ENCODE data around the gene NXPH1. TPM values are rescaled to one million over a fixed set of nuclear protein-coding genes. Genes with fewer than 3 reads are reported as not detected.

NXPH1 gene
- polyA plus RNA-seq, 1 donor from 2014 or later: 15.9 TPM

DNA sequence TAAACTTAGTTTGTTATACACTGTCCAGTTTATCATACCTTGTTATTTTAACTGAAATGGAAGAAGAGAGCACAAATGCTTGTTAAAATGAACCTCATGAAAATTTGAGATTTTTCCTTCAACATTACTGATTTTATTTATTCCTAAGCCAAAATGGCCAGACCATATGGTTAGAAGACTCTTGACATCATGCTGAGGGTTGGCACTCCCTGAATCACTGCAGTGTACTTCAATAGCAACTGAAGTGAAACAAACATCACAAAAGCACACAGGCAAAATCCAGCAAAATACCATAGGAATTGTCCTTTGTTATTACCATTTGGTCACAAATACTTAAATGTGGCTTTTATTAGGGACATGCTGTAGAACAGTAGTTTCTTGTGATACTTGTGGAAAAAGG lies 347.8 kb downstream of the NXPH1 start:
- H3K36me3 ChIP-seq (ENCODE audit: insufficient read depth, low read length): no peaks in the 10 kb centered on the region
- no peak overlapping the region for H3K4me2 ChIP-seq (ENCODE audit: low read length)
- TF ChIP-seq POLR2AphosphoS5 (IDR thresholded peaks at IDR 0.05): no peak
- TF ChIP-seq, protein P1, sequence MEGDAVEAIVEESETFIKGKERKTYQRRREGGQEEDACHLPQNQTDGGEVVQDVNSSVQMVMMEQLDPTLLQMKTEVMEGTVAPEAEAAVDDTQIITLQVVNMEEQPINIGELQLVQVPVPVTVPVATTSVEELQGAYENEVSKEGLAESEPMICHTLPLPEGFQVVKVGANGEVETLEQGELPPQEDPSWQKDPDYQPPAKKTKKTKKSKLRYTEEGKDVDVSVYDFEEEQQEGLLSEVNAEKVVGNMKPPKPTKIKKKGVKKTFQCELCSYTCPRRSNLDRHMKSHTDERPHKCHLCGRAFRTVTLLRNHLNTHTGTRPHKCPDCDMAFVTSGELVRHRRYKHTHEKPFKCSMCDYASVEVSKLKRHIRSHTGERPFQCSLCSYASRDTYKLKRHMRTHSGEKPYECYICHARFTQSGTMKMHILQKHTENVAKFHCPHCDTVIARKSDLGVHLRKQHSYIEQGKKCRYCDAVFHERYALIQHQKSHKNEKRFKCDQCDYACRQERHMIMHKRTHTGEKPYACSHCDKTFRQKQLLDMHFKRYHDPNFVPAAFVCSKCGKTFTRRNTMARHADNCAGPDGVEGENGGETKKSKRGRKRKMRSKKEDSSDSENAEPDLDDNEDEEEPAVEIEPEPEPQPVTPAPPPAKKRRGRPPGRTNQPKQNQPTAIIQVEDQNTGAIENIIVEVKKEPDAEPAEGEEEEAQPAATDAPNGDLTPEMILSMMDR (IDR thresholded peaks at IDR 0.05; ENCODE audit: poor library complexity, severe bottlenecking): no peak
- TF ChIP-seq EP300 (conservative IDR thresholded peaks at IDR 0.05; ENCODE audit: poor library complexity, severe bottlenecking): no peak
- no peak for TF ChIP-seq RAD21 (conservative IDR thresholded peaks at IDR 0.05)
- no peak for TF ChIP-seq SMC3 (conservative IDR thresholded peaks at IDR 0.05; ENCODE audit: poor library complexity)
- no peak for TF ChIP-seq TAF1 (IDR thresholded peaks at IDR 0.05; ENCODE audit: low read depth)
- TF ChIP-seq MXI1 (conservative IDR thresholded peaks at IDR 0.05; ENCODE audit: poor library complexity, severe bottlenecking): no peak
- TF ChIP-seq, protein P2, sequence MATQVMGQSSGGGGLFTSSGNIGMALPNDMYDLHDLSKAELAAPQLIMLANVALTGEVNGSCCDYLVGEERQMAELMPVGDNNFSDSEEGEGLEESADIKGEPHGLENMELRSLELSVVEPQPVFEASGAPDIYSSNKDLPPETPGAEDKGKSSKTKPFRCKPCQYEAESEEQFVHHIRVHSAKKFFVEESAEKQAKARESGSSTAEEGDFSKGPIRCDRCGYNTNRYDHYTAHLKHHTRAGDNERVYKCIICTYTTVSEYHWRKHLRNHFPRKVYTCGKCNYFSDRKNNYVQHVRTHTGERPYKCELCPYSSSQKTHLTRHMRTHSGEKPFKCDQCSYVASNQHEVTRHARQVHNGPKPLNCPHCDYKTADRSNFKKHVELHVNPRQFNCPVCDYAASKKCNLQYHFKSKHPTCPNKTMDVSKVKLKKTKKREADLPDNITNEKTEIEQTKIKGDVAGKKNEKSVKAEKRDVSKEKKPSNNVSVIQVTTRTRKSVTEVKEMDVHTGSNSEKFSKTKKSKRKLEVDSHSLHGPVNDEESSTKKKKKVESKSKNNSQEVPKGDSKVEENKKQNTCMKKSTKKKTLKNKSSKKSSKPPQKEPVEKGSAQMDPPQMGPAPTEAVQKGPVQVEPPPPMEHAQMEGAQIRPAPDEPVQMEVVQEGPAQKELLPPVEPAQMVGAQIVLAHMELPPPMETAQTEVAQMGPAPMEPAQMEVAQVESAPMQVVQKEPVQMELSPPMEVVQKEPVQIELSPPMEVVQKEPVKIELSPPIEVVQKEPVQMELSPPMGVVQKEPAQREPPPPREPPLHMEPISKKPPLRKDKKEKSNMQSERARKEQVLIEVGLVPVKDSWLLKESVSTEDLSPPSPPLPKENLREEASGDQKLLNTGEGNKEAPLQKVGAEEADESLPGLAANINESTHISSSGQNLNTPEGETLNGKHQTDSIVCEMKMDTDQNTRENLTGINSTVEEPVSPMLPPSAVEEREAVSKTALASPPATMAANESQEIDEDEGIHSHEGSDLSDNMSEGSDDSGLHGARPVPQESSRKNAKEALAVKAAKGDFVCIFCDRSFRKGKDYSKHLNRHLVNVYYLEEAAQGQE (IDR thresholded peaks at IDR 0.05; ENCODE audit: borderline replicate concordance): no peak
- TF ChIP-seq EZH2 (IDR thresholded peaks at IDR 0.05; ENCODE audit: borderline replicate concordance, insufficient read depth, low read length, poor library complexity, severe bottlenecking): no peak

DNA sequence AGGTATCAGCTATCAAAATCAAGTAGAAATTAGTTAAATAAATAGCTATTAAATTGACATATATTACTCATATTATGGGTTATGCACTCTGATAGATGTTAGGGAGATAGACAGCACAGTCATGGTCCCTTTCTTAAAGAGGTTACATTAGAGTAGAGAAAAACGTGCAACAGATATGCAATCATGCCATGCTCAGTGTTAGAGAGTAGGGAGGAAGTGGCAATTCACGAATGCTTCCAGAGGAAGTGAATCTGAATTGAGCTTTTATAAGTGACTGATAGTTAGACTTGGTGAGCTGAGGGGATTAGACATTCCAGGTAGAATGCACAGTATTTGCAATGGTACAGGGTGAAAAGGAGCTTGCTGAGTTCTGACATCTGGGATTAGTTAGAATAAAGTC lies 349.8 kb downstream of the NXPH1 start:
- no peak overlapping the region for H2AFZ ChIP-seq (ENCODE audit: low read depth, low read length)
- no peaks in the 10 kb centered on the region for H3K9me2 ChIP-seq (ENCODE audit: insufficient read depth, low read length)
- TF ChIP-seq POLR2AphosphoS5 (IDR thresholded peaks at IDR 0.05) (no peak), RAD21 (conservative IDR thresholded peaks at IDR 0.05) (no peak), TAF1 (IDR thresholded peaks at IDR 0.05; ENCODE audit: low read depth) (no peak), MXI1 (conservative IDR thresholded peaks at IDR 0.05; ENCODE audit: poor library complexity, severe bottlenecking) (no peak), SMC3 (conservative IDR thresholded peaks at IDR 0.05; ENCODE audit: poor library complexity) (no peak), EP300 (conservative IDR thresholded peaks at IDR 0.05; ENCODE audit: poor library complexity, severe bottlenecking) (no peak), EZH2 (IDR thresholded peaks at IDR 0.05; ENCODE audit: borderline replicate concordance, insufficient read depth, low read length, poor library complexity, severe bottlenecking) (no peak)
- TF ChIP-seq, protein P2 (IDR thresholded peaks at IDR 0.05; ENCODE audit: borderline replicate concordance): no peak
- TF ChIP-seq, protein P1 (IDR thresholded peaks at IDR 0.05; ENCODE audit: poor library complexity, severe bottlenecking): no peak
- H4K20me1 ChIP-seq (ENCODE audit: insufficient read depth): no peaks in the 10 kb centered on the region
- H3K9me3 ChIP-seq (ENCODE audit: low read length): no peaks in the 10 kb centered on the region
- H3K27me3 ChIP-seq (ENCODE audit: insufficient read depth, low read depth, low read length): no peaks in the 10 kb centered on the region
- H3F3A ChIP-seq (ENCODE audit: insufficient read depth, low read length, poor library complexity, severe bottlenecking): no peaks in the 10 kb centered on the region
- H3K79me2 ChIP-seq (replicated peaks; ENCODE audit: insufficient read depth, low read length): no peaks in the 10 kb centered on the region
- H3K4me3 ChIP-seq (ENCODE audit: low read length): no peak overlapping the region
- no peak overlapping the region for H3K4me2 ChIP-seq (ENCODE audit: low read length)
- no peak overlapping the region for H3K27ac ChIP-seq (ENCODE audit: low read length)
- H3K9ac ChIP-seq (ENCODE audit: low read length): no peak overlapping the region
- no peaks in the 10 kb centered on the region for H3K36me3 ChIP-seq (ENCODE audit: insufficient read depth, low read length)

More for the DNA sequence above, 347.8 kb downstream of the NXPH1 start:
- H3K27ac ChIP-seq (ENCODE audit: low read length): no peak overlapping the region
- no peak overlapping the region for H3K9ac ChIP-seq (ENCODE audit: low read length)
- no peaks in the 10 kb centered on the region for H3K9me3 ChIP-seq (ENCODE audit: low read length)
- H2AFZ ChIP-seq (ENCODE audit: low read depth, low read length): no peak overlapping the region
- no peaks in the 10 kb centered on the region for H4K20me1 ChIP-seq (ENCODE audit: insufficient read depth)
- H3K4me3 ChIP-seq (ENCODE audit: low read length): no peak overlapping the region
- H3K27me3 ChIP-seq (ENCODE audit: insufficient read depth, low read depth, low read length): no peaks in the 10 kb centered on the region
- no peaks in the 10 kb centered on the region for H3K9me2 ChIP-seq (ENCODE audit: insufficient read depth, low read length)
- H3F3A ChIP-seq (ENCODE audit: insufficient read depth, low read length, poor library complexity, severe bottlenecking): no peaks in the 10 kb centered on the region
- H3K79me2 ChIP-seq (replicated peaks; ENCODE audit: insufficient read depth, low read length): no peaks in the 10 kb centered on the region

Measured in neural cell (in vitro differentiated cells).